ENCODE data around the gene SLC13A3. TPM values are rescaled to one million over a fixed set of nuclear protein-coding genes. Genes with fewer than 3 reads are reported as not detected.

The SLC13A3 gene
- total and polyA plus RNA-seq, 2 of the 4 experiments (the other 2 are of a cell fraction) = 2.5 to 4.2 TPM

DNA sequence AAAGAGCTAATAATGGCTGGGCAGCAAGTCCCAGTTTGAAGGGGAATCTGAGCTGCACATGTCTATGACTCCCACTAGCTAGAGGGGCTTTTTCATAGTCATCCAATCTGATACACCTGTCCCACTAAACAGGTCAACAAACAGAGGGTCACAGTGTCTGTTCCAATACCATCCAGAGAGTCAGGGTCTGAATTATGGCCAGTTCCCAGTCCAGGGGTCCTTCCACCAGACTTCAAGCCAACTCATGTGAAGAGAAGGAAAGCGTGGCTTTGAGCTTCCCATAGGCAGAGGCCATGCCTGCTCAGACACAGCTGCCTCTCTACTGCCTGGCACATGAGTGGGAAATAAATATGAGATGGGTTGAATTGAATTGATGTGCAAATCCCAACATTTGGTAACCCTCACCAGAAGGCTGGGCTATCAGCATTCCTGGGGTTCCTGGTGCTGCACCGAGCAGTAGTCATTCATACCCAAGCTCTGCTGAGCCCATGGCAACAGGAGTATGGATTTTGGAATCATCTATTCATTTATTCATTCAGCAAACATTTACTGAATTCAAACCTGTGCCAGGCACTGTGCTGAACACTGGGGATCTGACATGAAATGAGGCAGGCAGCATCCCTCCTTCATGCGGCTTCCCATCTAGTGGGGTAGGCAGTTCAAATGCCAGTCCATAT, 20.7 kb upstream of the SLC13A3 start:
- ATAC-seq (ENCODE audit: low read depth) (no peak), DNase-seq (no peak)
- no peak overlapping the region for H2BK5ac ChIP-seq (ENCODE audit: low read depth, low read length, poor library complexity, severe bottlenecking)
- no peaks in the 10 kb centered on the region for H3K9me1 ChIP-seq (ENCODE audit: insufficient read depth, low read length)
- no peak overlapping the region for H2BK120ac ChIP-seq (ENCODE audit: low read depth, low read length)
- H4K91ac ChIP-seq (ENCODE audit: insufficient read depth, low read depth, low read length) = no peak overlapping the region
- H3K23ac ChIP-seq (ENCODE audit: low read depth, low read length) = no peak overlapping the region
- no peak overlapping the region for H3K4me3 ChIP-seq (ENCODE audit: insufficient read depth, low read depth, low read length)
- ChIA-PET POLR2A (ENCODE audit: unreplicated experiment) (no interaction called here), CTCF (interaction anchor here (0.6 kb wide), 1 partner anchor 915 kb away, joined by 3 read pairs; no protein-coding TSS in a partner anchor)
- no peak overlapping the region for H3K4me2 ChIP-seq (ENCODE audit: low read depth, low read length)
- intact Hi-C loops (cut with micrococcal nuclease) = no loop called here
- H4K20me1 ChIP-seq (ENCODE audit: insufficient read depth, low read length) = no peaks in the 10 kb centered on the region
- H3K9ac ChIP-seq (ENCODE audit: low read depth, low read length) = no peak overlapping the region
- no peak overlapping the region for H2BK20ac ChIP-seq (ENCODE audit: low read depth, low read length)
- H3K4me1 ChIP-seq (ENCODE audit: control insufficient read depth, insufficient read depth, low read length) = no peaks in the 10 kb centered on the region
- no peak overlapping the region for H3K56ac ChIP-seq (ENCODE audit: extremely low read depth, insufficient read depth, low read length)
- no peak overlapping the region for H3K14ac ChIP-seq (replicated peaks; ENCODE audit: low read depth, low read length)
- no peak overlapping the region for H3K4ac ChIP-seq (ENCODE audit: low read depth, low read length)
- no TSS peak for BruUV-seq (replicated peaks)
- H3K79me1 ChIP-seq (ENCODE audit: low read depth in 1 of 2, low read length in 2 of 2) = no peaks in the 10 kb centered on the region
- dilution Hi-C loops (cut with HindIII; ENCODE audit: low sequenced_read_pairs, unreplicated experiment) = no loop called here
- H3K27me3 ChIP-seq (ENCODE audit: control insufficient read depth, insufficient read depth, low read length) = no peaks in the 10 kb centered on the region
- H3K36me3 ChIP-seq (ENCODE audit: control insufficient read depth, insufficient read depth, low read length) = no peaks in the 10 kb centered on the region
- H4K8ac ChIP-seq (ENCODE audit: low read depth in 2 of 2, low read length in 2 of 2) = no peak overlapping the region
- no CpG with 5 or more reads among the region's 3 CpGs for WGBS, 2 experiments (ENCODE audit: extremely low coverage in 2 of 2, insufficient read length in 1 of 2)
- no peak overlapping the region for H2BK15ac ChIP-seq (ENCODE audit: low read depth, low read length)
- no peak overlapping the region for H4K5ac ChIP-seq (ENCODE audit: low read depth, low read length)
- H3K27ac ChIP-seq (ENCODE audit: insufficient read depth, low read length) = no peak overlapping the region
- H3K9me3 ChIP-seq (ENCODE audit: control insufficient read depth, insufficient read depth, low read length) = peaks cover 15% of the 10 kb centered on the region
- no peak overlapping the region for H2AK9ac ChIP-seq (replicated peaks; ENCODE audit: low read depth, low read length, poor library complexity)
- no peak overlapping the region for H2AK5ac ChIP-seq (ENCODE audit: low read depth, low read length)
- in situ Hi-C loops (cut with MboI; ENCODE audit: low sequenced_read_pairs) = no loop called here
- H3K18ac ChIP-seq (ENCODE audit: low read depth, low read length) = no peak overlapping the region
- no peak overlapping the region for H2AFZ ChIP-seq (replicated peaks; ENCODE audit: low read length, poor library complexity)
- TF ChIP-seq RCOR1 (IDR thresholded peaks at IDR 0.05; ENCODE audit: insufficient replicate concordance, low read length) = no peak
- no peak for TF ChIP-seq MXI1 (IDR thresholded peaks at IDR 0.05; ENCODE audit: borderline replicate concordance, low read depth, low read length)
- no peak for TF ChIP-seq RFX5 (IDR thresholded peaks at IDR 0.05; ENCODE audit: low read depth, low read length)
- TF ChIP-seq ELK1 (IDR thresholded peaks at IDR 0.05; ENCODE audit: borderline replicate concordance, low read depth, low read length) = no peak
- TF ChIP-seq RAD21 (IDR thresholded peaks at IDR 0.05; ENCODE audit: low read length) = no peak
- no peak for TF ChIP-seq POLR2A (IDR thresholded peaks at IDR 0.05; ENCODE audit: low read depth, low read length)
- TF ChIP-seq USF2 (IDR thresholded peaks at IDR 0.05; ENCODE audit: low read depth, low read length) = no peak
